Measurements from ENCODE around the gene STEEP1.

- peak; percentile 16 for TF ChIP-seq CTCF (IDR thresholded peaks at IDR 0.05; ENCODE audit: insufficient read depth, low read length)
- TF ChIP-seq POLR2AphosphoS5 (IDR thresholded peaks at IDR 0.05; ENCODE audit: low read depth), result no peak
These were observed 76.5 kb downstream of the STEEP1 start for GRCh38 chrX:119488749-119489148.

Measured in HL-60 (cell line).